M059J (cell line): Measurements from ENCODE around the gene SLCO1A2. TPM values are rescaled to one million over a fixed set of nuclear protein-coding genes. Genes with fewer than 3 reads are reported as not detected.
"Not testable (repeated sequence)": the region's sequence is repeated elsewhere in the genome, so short reads cannot be mapped to it uniquely, and the experiment has no call there.

Experiments
- DNase-seq: peaks from one replicate; pipeline ENCODE4 v3.0.0-alpha.2; 2012; ENCODE audit warnings: low read depth
- total RNA-seq: library from RNA; depleted of rRNA; stranded (reverse); fragments of >200 nt; shearing (Covaris generic); gene quantifications from 2 replicates; pipeline ENCODE4 v1.2.3, GENCODE V29; 2014; rRNA removed

The SLCO1A2 gene, protein sequence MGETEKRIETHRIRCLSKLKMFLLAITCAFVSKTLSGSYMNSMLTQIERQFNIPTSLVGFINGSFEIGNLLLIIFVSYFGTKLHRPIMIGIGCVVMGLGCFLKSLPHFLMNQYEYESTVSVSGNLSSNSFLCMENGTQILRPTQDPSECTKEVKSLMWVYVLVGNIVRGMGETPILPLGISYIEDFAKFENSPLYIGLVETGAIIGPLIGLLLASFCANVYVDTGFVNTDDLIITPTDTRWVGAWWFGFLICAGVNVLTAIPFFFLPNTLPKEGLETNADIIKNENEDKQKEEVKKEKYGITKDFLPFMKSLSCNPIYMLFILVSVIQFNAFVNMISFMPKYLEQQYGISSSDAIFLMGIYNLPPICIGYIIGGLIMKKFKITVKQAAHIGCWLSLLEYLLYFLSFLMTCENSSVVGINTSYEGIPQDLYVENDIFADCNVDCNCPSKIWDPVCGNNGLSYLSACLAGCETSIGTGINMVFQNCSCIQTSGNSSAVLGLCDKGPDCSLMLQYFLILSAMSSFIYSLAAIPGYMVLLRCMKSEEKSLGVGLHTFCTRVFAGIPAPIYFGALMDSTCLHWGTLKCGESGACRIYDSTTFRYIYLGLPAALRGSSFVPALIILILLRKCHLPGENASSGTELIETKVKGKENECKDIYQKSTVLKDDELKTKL
- total RNA-seq = 0.49 and 1.1 TPM in 2 replicates

DNA sequence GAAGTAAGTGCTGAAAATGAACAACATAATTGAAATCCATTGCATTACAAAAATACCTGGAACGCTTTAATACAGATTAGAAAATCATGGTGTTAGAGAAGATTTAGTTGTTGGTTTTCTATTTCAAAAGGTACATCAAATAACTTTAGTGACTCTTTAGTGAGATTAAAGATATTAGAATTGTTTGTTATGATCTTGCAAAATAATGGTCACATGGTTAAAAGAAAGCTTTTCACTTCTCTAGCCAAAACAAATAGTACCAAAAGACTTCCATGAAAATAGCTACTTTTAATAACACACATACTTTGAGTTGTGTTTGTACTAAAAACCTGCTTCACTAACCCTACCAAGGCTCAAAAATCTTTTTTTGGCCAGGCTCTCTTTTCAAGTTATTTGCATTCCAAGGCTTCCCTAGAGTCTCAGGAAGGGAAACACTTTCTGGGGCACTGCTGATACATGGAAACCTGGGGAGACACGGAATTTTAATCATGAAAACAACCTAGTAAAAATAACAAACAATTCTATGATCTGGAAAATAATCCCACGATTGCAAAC is at the start of gene SLCO1A2:
Gene SLCO1A2 (minus strand): TSS at position 147 of the 555 bp plus-strand sequence. CDS start 270 bp downstream, outside the sequence.
- DNase-seq = no peak

DNA sequence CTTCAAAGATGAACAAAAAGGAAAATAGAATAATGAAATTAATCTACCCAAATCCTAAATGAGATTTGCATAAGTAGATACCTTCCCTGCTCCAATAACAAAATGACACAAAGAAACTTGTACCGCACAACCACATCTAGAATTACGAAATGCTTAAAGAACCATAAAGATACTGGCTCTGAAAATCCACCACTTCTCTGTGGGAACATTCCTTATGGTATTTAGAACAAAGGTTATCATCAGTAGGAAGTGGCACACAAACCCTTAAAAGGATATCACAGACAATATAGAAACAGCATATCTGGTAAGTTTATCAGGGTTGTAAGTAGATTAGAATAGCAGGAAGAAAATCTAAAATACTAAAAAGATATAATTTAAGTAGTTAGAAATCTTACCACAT is 49.5 kb upstream of the SLCO1A2 start:
- DNase-seq = peak; percentile 17

DNA sequence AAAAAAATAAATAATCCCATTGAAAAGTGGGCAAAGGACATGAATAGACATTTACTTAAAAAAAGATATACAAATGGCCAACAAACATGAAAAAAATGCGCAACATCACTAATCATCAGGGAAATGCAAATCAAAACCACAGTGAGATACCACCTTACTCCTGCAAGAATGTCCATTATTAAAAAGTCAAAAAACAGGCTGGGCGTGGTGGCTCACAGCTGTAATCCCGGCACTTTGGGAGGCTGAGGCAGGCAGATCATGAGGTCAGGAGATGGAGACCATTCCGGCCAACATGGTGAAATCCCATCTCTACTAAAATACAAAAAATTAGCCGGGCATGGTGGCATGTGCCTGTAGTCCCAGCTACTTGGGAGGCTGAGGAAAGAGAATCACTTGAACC is 46.6 kb upstream of the SLCO1A2 start:
- not testable (repeated sequence) for DNase-seq

DNA sequence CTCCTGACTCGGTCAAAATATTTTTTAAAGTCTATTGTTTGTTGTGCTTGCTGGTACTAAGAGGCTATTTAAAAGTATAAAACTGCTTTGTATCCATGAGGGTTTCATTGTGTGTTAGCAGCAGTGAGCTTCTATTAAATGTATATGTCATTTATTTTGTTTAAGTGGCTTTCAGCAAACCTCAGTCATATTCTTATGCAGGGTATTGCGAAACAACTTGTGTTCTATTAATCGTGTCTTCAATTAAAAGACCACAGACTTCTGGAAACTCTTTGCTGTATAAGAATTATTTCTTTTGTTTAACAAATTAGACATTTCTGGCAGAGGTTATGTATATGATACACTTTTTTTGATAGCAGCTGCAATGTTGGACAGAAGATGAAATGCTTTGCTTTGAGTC is 44.5 kb upstream of the SLCO1A2 start:
- DNase-seq = no peak

DNA sequence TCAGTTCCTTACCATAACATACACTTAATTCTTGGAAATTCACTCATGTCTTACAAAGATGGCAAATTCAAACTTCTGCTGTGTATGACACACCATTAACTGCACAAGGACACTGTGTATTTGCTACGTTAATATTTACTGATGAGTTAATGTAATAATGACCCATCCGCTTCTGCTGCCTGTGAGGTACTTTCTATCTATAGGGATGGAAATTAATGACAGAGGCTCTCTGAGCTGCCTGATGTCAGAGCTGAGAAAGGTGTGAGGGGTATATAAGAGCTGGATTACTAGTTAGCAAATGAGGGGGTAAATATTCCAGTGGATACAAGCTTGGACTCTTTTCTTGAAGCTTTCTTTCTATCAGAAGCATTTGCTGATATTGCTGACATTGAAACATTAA is 37.9 kb upstream of the SLCO1A2 start, which contains the start of gene IAPP:
Gene IAPP (plus strand): TSS at position 301 of the 400 bp plus-strand sequence. CDS start 450 bp downstream, outside the sequence.
- no peak for DNase-seq

DNA sequence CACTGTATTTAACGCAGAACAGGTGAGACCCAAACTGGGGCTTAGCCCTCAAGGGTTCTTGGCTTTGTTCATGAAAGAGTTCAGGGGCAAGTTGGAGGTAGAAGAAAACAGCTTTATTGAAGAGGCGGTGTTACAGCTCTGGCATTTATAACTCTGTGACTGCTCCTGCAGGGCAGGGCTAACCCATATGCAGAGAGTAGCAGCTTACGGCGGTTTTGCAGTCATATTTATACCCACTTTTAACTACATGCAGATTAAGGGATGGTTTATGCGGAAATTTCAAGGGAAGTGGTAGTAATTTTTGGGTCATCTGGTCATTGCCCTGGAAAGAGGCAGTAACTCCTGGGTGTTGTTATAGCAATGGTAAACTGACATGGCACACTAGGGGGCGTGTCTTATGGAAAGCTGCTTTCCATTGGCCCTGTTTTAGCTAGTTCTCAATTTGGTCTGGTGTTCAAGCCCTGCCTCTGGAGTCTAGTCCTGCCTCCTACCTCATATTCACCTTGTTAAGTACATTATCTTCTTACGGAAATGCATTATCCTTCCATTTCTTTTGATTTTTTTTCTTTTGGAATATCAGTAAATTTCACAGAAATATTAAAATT is 36.2 kb upstream of the SLCO1A2 start:
- DNase-seq = peak; percentile 25

DNA sequence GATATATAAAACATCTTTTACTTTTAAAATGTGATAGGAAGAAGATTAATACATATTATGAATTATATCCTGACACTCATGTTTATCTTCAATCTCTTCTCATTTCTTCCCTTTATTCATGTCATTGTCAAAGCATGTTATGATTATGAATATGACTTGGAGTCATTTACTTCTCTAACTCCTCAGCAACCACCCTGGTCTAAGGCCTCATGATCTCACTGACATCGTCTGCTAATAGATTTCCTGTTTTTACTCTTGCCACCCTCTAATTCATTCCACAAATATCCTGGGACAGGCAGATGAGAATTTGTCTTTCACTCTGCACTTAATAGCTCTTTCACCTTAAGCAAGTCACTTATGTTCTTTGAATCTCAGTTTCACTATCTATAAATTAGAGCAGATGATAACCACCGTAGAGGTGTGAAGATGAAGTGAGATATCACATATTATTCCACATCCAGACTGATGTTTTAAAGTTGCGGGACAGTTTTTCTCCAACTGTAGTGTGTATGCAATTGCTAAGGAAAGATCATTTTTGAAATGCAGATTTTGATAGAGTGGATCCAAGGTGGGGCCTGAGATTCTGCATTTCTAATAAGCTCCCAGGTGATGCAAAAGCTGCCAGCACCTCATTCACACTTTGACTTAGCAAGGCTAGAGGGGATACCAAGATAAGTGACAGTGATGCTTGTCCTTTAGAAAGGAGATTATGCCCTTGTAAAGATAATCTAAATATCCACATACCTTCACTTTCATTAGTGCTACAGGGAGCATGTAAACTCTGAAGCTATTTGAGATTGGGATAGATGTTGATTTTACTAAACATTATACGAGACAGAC is 34.6 kb upstream of the SLCO1A2 start:
- DNase-seq = no peak

DNA sequence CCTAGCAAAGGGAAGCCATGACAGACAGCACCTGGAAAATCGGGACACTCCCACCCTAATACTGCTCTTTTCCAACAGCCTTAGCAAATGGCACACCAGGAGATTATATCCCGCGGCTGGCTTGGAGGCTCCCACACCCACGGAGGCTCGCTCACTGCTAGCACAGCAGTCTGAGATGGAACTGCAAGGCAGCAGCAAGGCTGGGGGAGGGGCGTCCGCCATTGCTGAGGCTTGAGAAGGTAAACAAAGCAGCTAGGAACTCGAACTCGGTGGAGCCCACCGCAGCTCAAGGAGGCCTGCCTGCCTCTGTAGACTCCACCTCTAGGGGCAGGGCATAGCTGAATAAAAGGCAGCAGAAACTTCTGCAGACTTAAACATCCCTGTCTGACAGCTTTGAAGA is 25.9 kb upstream of the SLCO1A2 start:
- not testable (repeated sequence) for DNase-seq

DNA sequence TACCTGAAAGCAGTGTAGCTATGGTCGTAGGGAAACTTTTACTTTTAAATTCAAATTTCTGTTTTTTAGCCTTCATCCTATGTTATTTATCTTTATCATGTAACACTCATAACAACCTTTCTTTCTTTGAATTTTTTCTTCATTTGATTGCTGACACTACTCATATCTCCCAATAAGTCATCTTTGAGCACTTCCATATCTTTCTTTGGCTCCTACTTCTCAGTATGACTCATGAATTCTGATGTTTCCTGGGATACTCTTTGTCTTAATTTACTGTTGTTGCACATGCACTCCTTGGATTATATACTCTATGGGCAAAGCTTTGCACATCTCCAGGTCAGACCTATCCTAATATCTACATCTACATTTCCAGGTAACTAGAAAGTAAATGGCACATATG is 19.9 kb upstream of the SLCO1A2 start:
- peak; percentile 11 for DNase-seq

DNA sequence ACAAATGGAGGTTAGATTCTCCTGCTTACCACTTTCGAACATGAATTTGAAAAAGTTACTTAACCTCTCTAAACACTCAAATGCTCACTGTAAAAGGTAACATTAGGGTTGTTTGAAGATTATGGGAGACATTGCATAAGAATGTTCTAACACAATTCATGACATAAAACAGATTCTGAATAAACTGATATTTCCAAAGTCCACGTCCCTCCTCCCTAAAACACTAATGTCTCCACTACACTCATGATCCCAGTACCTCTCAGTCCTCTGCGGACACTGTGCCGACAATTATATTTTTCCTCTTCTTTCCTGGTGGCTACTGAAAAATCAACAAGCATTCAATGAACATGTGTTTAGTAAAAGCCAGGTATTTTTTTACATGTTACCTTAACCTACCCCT is 19.2 kb upstream of the SLCO1A2 start:
- no peak for DNase-seq

DNA sequence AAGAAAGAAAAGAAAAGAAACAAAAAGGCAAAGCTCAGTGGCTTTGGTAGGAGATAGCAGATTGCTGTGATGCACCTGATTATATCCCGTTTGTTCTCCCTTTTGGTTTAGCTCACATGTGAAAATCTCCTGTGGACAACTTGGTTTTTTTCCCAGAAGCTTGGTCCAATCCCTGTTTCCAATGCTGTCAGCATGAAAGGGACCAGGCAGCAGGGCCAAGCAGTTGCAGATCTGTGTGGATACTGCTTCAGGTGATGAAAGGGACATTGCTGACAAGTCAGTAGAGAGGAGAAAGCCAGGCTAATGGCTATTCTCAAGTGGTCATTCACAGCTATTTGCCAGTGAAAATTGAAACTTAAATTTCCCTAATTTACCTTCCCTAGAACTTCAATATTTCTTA is 18.8 kb upstream of the SLCO1A2 start:
- DNase-seq = no peak

DNA sequence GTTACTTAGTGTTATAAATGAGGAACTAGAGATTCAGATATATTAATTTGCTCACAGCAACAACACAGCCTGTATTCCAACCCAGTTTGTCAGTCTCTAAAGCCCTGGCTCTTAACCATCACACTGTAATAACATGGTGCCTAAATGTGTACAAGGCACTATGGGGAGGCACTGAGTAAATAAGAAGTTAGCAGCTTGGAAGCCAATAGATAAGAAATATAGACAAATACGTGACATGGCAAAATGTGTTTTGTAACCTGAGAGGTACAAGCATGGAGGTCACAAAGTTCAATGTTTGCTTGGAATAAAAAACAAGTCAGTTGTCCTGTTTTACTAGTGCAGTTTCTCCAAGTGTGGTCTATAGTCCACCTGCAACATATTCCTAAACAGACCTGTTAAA is 16.3 kb upstream of the SLCO1A2 start:
- no peak for DNase-seq

DNA sequence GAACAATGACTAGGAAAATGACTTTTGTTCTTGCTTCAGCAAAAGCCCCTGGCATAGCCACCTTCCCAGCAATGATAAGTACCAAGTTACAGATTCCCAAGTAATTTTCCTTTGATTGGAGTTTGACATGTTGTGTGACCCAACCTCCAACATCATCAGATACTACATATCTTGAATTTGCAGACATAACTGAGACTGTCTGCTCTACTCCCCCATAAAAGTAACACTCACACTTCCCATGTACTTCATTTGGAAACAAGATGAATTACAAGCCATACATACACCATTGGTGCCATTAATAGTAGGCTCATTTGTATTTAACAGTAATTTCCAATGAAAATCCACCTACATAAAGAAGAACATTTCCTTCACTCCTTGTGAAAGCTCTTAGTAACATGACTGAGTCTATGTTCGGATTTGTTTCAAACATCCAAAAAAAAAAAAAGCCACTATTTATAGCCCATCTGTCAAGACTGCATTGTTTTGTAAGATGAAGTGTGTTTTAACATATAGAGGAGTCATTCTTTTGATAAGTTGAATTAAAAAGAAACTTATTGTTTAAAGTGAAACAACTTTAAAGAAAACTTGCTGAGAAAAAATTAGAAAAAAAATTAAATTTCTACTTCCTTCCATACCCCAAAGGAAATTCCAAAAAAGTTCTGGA is 12.0 kb upstream of the SLCO1A2 start:
- no peak for DNase-seq

DNA sequence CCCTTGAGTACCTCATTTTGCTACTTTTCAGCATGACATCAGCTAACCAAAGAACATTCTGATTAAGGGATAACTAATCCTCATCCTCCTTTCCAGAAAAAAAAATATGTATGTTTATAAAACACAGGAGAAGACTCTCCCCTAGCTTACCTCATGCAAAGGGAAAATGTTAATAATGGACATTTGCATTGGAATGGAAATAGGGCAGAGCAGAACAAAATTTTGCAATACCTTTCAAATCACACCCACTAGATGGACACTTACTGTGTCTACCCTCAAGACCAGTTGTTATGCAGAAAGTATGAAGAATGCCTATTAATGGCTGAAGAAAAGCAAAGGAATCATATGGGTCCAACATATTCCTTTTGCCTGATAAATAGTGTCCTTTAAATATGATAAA is 8.9 kb upstream of the SLCO1A2 start:
- no peak for DNase-seq

DNA sequence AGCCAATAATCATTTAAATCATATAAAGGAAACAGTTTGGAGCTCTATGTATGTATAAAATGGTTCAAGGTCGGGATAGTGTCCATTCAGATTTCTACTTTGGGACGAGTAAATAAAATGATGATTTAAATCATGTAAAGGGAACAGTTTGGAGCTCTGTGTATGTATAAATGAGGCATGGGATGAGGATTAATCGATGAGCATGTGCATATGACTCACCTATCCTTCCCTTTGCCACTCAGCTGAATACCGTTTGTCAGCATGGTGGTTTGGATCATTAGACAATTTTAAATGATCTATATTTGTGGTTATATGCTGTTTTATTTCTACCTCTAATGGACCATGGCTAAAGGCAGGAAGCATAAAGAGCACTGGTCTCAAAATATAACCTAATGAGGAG is 7.1 kb upstream of the SLCO1A2 start:
- DNase-seq = no peak

DNA sequence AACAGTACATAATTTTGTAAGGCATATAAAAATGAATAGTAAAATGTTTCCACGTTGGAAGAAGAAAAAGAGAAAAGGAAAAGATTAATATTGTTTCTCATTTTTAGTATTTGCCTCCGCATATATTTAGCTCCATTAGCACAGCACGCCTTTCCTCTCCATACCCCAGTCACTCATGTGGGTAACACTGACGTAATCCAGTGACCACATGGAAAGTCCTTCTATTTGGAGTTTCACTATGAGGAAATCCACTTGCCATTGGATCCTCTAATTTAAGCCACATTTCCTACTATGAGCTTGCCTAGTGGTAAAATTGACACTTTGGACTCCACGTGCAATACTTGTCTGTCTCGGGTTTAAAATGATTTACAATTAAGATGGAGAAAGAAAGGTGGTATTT is 5.7 kb upstream of the SLCO1A2 start:
- DNase-seq = no peak

DNA sequence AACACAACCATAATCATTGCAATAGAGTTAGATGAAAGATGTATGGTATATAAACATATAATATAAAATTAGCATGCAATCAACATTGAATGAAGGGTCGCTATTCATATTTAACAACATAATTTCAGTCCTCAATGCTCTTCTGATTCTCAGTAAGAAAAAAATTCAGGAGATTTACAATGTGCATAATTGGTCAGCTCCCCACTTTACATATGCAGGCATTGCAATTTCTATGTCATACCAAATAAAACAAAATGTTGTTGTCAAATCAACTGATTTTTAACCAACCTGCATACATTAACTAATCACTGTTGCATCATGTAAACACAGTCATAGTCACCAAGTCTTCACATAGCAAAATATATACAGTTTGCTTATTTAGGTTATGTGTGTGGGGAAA is 5.2 kb upstream of the SLCO1A2 start:
- DNase-seq = no peak

DNA sequence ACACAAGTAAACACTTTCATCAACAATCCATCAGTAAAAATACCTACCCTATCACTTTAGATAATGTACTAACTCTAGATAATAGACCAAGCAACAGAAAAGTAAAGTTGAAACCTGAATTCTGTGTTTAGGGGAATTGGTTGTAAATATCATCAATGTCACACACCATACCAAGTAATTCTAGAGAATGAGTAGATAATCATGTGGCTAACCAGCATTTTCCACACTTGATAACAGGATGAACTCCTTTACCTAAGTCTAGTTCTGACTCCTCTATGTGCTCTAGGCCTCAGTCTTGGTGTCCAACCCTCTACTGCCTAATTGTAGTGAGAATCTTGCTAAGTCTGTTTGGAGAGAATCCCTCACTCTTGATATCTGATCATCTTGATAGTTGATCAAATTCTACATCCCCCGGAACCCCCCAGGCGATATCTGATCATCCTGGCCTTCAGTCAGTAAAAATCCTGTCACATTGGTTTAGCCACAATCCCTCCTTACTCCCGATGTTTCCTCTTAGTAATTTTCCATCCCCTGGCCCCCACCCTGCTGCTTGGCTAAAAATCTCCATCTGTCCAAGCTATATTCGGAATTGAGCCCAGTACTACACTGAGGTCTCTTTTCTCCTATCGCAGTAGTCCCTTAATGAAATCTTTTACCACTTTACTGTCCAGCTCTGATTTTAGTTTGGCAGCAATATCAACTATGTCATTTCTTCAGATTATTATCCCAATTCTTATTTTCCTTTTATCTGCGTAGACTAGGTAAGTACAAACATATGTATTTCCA is 3.4 kb upstream of the SLCO1A2 start:
- no peak for DNase-seq

DNA sequence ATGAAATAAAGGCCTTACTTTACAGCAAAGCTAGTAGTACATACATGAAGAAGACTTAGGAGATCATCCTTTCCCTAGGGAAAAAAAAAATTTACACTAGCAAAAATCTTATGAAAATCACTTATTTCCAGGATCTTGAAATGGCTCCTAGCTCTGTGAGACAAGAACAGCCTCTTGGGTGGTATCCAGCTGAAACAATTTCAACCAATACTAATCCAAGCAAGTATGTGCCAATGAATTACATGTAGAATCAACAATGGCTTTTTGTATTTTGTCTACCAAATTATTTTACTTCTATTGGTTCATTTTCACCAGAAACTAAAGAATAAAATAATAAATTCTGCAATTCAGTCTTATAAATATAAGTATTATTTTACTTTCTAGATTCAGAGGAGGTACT is 2.7 kb upstream of the SLCO1A2 start:
- DNase-seq = no peak

DNA sequence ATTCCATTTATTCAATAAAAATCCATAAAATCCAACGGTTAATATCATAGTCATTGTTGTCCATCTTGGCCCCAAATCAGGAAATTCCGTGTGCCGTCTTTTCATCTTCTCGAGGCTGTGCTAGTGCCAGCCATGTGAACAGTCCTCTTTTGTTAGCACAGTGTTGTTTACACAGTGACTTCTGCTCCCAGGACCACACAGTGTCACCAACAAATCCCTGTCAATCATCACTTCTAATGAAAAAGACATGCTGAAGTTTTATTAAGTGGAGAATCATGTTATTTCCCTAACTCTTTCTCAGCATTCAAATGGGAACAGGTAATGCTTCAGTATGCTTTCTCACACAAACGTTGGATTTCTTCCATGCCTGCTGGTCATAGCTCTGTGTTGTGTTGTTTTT is 1.9 kb upstream of the SLCO1A2 start:
- DNase-seq = no peak
